COR-L47 (cell line): ENCODE measurements around the gene GGA1.
A peak's percentile ranks its signal among the peaks of the same experiment; 100 is the strongest.
"Not testable (repeated sequence)": the region's sequence is repeated elsewhere in the genome, so short reads cannot be mapped to it uniquely, and the experiment has no call there.

Experiments used
- DNase-seq: peaks from one replicate; lab custom pipeline; 2025; lab: John Stamatoyannopoulos, UW

GGA1 gene

DNA sequence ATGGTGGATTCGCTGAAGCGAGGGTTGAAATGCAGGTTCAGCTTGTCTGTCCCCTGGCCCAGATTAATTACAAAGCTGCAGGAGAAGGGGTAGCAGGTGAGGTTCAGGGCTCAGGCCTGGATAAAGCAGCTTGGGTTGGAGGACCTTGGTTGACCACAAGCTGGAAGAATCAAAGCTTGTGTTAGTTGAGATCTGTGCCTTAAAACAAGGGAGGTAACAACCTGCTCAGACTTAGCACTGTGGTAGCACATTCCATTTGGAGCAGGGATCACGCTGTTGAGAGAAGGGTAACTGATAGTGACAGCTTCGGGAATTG, 38.0 kb upstream of the GGA1 start:
- DNase-seq: no peak

DNA sequence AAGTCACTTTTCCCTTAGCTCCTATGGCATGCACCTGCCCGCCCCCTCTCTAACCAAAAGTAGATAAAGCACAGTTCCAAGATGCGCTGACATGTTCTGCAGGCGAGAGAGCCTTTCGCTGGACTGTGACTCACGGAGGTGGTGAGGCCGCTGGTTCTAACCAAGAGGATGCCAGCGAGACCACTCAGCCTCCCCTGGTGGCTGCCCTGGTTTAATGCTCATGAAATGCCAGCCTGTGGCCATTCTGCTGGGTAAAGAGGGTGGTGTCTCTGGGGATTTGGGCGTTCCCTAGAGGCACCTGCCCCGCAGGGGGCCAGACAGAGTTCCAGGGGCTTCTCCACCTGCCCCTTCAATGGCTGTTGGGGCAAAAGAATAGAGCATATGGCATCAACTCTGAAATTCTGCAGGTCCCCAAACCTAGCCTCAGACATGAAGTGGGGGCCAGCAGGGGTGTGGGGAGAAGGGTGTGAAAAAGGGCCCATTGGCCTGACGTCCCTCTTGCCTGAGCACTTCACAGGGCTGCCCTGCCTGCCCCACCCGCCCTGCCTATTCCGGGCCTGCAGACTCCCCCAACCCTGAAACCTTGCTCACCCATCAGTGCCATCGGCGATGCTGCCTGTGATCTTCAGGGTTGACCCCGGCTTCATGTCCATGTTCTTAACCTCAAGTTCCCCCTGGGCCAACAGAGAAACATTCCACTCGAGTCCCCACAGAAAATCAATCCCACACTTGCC, 37.2 kb upstream of the GGA1 start:
- no peak for DNase-seq

DNA sequence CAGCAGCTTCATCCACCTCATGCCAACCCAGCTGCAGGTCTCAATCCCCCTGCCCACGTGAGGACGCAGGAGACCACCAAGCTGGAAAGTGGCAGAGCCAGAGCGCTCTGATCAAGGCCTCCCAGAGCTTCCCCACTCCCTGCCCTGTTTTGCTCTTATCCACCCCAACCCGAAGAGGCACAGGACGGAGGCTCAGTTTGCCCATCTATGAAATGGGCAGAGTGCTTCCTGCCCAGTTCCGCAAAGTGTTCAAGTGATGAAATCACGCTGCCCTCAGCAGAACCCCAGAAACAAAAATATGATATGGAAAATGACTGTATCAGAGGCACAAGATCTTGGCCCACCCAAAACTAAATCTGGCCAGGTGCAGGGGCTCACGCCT, 36.7 kb upstream of the GGA1 start:
- no peak for DNase-seq

- no peak for DNase-seq
Measured at GRCh38 chr22:37575490-37576003, 33.1 kb upstream of the GGA1 start.

DNA sequence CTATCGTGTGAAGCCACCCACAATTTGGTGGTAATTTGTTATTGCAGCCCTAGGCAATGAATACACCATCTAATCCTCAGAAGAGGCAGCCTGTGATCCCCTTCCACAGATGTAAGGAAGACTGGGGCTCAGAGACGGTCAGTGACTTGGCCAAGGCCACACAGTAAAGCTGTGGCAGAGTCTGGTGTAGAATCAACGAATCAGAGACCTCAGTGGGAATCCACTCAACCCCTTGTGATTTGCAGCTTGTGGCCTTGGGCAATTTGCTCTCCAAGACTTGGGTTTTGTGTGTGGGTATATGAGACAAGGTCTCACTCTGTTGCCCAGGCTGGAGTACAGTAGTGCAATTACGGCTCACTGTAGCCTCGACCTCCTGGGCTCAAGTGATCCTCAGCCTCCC, 30.6 kb upstream of the GGA1 start:
- DNase-seq: no peak

GRCh38 chr22:37581504-37581903, 27.1 kb upstream of the GGA1 start:
- no peak for DNase-seq

DNA sequence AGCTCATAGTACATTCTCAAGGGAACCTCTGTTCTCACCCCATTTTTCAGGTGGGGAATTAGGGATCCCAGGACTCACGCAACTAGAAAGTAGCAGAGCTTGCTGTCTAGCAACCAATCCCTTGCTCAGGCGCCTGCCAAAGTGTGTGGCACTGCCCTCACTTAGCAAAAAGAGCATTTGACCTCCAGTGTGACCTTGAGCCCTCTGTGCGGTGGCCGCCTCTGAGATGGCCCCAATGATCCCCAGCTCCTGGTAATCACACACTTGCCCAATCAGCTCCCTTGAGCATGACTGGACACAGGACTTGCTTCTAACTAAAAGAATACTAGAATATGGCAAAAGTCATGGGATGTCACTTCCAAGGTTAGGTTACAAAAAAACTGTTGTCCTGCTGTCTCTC, 26.1 kb upstream of the GGA1 start:
- no peak for DNase-seq

DNA sequence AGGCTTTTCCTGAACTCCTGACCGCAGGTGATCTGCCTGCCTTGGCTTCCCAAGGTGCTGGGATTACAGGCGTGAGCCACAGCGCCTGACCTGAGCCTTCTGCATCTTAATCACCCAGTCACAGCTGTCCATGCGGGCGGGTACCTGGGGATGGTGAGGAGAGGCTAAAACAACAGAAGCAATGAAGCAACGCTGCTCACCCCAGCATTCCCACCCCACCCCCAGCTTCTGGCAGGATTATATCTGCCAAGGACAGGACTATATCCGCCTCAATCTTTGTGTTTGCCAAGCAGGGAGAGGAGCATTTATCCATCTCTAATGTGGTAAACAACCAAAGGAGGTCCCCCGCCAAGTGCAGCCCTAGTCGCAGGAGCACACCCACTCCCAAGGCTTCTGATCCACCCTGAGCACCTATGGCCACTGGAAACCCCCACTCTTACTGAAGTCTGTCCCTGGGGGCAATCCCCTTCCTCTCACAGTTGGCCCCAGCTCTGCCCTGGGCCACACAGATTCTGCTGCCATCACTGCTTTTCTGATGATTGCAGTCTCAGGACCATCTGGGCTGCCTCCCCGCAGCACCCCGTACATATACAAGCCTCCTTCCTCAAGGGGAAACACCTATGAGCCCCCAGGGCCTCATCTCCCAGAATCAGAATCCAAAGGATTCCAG, 20.0 kb upstream of the GGA1 start:
- DNase-seq: peak; percentile 57

- DNase-seq: no peak
Measured at GRCh38 chr22:37589636-37590035, 19.0 kb upstream of the GGA1 start.

DNA sequence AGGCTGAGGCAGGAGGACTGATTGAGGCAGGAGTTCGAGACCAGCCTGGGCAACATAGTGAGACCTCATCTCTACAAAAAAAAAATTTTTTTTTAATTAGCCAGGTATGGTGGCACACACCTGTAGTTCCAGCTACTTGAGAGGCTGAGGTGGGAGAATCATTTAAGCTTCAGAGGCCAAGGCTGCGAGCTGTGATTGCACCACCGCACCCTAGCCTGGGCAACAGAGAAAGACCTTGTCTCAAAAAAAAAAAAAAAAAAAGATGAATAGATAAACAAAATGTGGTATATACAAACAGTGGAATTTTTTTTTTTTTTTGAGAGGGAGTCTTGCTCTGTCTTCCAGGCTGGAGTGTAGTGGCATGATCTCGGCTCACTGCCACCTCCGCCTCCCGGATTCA, 17.6 kb upstream of the GGA1 start:
- not testable (repeated sequence) for DNase-seq

DNA sequence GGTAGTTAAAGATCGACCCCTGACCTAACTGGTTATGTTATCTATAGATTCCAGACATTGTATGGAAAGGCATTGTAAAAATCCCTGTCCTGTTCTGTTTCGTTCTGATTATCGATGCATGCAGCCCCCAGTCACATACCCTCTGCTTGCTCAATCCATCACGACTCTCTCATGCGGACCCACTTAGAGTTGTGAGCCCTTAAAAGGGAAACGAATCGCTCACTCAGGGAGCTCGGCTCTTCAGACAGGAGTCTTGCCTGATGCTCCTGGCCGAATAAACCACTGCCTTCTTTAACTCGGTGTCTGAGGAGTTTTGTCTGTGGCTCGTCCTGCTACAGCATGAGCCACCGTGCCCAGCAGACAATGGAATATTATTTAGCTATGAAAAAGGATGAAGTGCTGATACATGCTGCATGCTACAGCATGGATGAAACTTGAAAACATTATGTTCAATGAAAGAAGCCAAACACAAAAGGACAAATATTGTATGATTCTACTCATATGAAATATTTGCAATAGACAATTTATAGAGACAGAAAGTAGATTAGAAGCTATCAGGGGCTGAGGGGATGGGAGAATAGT, 16.7 kb upstream of the GGA1 start:
- no peak for DNase-seq

DNA sequence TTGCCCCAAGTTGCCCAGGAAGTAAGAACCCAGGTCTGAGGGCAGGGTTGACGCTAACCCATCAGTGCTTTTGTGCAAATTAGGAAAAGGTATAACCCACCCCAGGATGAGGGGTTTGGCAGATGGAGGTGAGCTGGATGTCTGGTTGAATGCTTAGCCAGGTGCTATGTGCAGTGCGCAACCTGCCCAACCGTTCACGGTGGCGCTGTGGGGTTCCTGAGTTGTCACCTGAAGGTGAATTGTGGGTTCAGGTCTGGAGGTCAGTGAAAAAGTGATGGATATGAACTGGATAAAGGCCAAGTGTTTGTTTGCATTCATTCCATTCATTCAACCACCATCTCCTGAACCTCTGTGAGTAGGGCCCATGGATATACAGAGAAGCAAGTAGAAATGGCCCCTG, 14.4 kb upstream of the GGA1 start:
- no peak for DNase-seq

DNA sequence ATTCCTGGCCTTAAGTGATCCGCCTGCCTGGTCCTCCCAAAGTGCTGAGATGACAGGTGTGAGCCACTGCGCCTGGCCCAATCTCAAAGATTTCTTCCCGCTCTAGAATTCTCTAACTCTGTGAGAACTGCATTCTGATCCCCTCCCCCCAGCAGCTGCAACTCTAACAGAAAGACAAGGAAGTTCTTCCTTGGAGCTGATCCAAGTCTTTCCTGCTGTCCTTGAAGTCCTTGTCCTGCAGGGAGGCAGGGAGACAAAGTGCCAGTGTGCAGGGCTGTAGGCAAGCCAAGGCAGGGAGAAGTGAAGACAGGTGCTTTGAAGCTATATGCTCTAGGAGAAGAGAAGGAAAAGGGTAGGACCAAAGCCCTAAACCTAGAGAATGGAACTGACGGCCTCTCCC, 9.5 kb upstream of the GGA1 start:
- no peak for DNase-seq

- DNase-seq: no peak
Measured at GRCh38 chr22:37601203-37601539, 7.5 kb upstream of the GGA1 start.

DNA sequence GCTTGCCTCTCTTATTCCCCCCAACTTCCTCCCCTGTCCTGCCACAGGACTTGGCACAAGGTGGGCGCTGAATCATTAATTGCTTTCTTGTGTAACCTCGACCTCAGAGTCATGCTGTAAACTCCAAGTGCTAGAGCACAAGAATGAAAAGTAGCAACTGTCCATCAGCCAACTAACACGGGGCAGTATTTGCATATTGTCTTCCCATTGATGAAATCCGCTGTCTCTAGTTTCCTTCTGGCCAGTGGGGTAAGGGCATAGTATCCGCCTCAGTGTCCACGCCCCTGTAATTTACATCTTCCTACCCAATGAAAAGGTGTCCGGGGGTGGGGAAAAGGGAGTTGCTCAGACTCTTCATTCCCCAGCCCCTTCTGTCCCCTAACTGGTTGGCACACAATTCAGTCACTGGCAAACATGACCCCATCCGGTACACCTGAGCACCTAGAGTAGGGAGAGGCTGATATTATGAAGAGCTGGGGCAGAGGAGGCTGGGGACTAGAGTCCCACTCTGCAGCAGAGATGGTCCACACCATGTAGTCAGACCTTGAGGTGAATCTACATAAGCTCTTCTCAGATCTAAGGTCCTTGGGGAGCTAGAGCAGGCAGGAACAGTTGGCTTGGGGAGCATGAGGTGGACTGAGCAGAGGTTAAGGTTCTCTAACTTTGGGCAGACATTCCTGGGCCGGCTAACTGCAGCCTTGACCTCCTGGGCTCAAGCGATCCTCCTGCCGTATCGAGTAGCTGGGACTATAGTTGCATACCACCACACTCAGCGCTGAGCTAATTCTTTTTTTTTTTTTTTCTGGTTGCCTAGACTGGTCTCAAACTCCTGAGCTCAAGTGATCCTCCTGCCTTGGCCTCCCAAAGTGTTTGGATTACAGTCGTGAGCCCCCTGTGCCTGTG, 6.8 kb upstream of the GGA1 start:
- DNase-seq: no peak

- DNase-seq: not testable (repeated sequence)
Measured at GRCh38 chr22:37602546-37603277, 5.9 kb upstream of the GGA1 start.

GRCh38 chr22:37604074-37604473, 4.6 kb upstream of the GGA1 start:
- DNase-seq: no peak

- no peak for DNase-seq
Measured at GRCh38 chr22:37604875-37605274, 3.8 kb upstream of the GGA1 start.

- peak; percentile 87 for DNase-seq
Measured at GRCh38 chr22:37607010-37607934, 1.4 kb upstream of the GGA1 start.

DNA sequence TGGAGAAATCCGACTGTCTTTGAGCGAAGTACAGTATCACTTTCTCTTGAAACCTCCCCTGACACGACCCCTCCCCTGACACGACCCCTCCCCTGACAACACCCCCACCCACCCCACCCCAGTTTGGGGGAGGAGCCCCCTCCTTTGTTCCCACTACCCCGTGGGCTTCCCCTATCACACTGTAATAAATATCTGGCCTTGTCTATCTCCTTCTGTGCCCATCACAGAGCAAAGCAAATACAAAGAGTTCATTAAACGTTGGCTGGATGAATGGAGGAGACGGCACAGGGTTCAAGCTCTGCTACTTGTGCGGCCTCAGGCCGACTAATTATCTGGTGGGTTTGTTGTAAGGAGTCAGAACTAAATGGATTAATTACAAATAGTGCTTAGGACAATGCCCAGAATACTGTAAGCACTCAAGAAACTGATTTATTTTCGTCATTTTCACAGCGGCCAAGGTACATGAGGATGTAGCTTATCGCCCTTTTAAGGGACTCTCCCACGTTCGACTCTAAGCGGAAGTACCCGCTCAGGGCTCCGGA, 628 bp upstream of the GGA1 start:
- DNase-seq: no peak
